ENCODE data around the gene PRR5L.

Gene PRR5L

GRCh38 chr11:36403661-36404060, 107.6 kb downstream of the PRR5L start:
- 0 out of 2 replicates have a peak, but pooled peaks cover 2% of the 10 kb centered on the region for H3K27me3 ChIP-seq (ENCODE audit: low read depth, low read length)
- H3K4me2 ChIP-seq (ENCODE audit: low read length), result no peak overlapping the region
- H3K79me2 ChIP-seq (ENCODE audit: low read length), result no peaks in the 10 kb centered on the region
- no peak overlapping the region for H3K9ac ChIP-seq (ENCODE audit: low read length)
- no peak overlapping the region for H2AFZ ChIP-seq (ENCODE audit: low read depth, low read length)
- H4K20me1 ChIP-seq (ENCODE audit: insufficient read depth, low read length), result no peaks in the 10 kb centered on the region
- no peak for TF ChIP-seq EZH2phosphoT487 (IDR thresholded peaks at IDR 0.05; ENCODE audit: low read depth)
- TF ChIP-seq CTCF (IDR thresholded peaks at IDR 0.05; ENCODE audit: low read depth, low read length), result no peak
- H3K9me3 ChIP-seq (ENCODE audit: insufficient read depth, low read length), result no peaks in the 10 kb centered on the region
- no peak overlapping the region for H3K27ac ChIP-seq (ENCODE audit: low read length)
- no peaks in the 10 kb centered on the region for H3K36me3 ChIP-seq (replicated peaks; ENCODE audit: low read depth, low read length)
- H3K4me3 ChIP-seq (ENCODE audit: low read length), result no peak overlapping the region
- H3K4me1 ChIP-seq (ENCODE audit: low read length), result peaks cover 19% of the 10 kb centered on the region

- Histone ChIP-seq H4K20me1 (ENCODE audit: insufficient read depth, low read length) (no peaks in the 10 kb centered on the region), H3K36me3 (replicated peaks; ENCODE audit: low read depth, low read length) (no peaks in the 10 kb centered on the region), H3K27me3 (ENCODE audit: low read depth, low read length) (0 out of 2 replicates have a peak, but pooled peaks cover 5% of the 10 kb centered on the region), H3K4me1 (ENCODE audit: low read length) (peaks cover 19% of the 10 kb centered on the region), H2AFZ (ENCODE audit: low read depth, low read length) (no peak overlapping the region), H3K79me2 (ENCODE audit: low read length) (no peaks in the 10 kb centered on the region), H3K4me2 (ENCODE audit: low read length) (no peak overlapping the region), H3K27ac (ENCODE audit: low read length) (no peak overlapping the region), H3K4me3 (ENCODE audit: low read length) (no peak overlapping the region), H3K9ac (ENCODE audit: low read length) (no peak overlapping the region), H3K9me3 (ENCODE audit: insufficient read depth, low read length) (no peaks in the 10 kb centered on the region)
- TF ChIP-seq EZH2phosphoT487 (IDR thresholded peaks at IDR 0.05; ENCODE audit: low read depth) (no peak), CTCF (IDR thresholded peaks at IDR 0.05; ENCODE audit: low read depth, low read length) (no peak)
These were observed 108.7 kb downstream of the PRR5L start for GRCh38 chr11:36404831-36405230.

- H3K4me1 ChIP-seq (ENCODE audit: low read length), result peaks cover 18% of the 10 kb centered on the region
- H3K9ac ChIP-seq (ENCODE audit: low read length), result no peak overlapping the region
- H3K27ac ChIP-seq (ENCODE audit: low read length), result no peak overlapping the region
- H3K36me3 ChIP-seq (replicated peaks; ENCODE audit: low read depth, low read length), result no peaks in the 10 kb centered on the region
- no peaks in the 10 kb centered on the region for H3K9me3 ChIP-seq (ENCODE audit: insufficient read depth, low read length)
- TF ChIP-seq EZH2phosphoT487 (IDR thresholded peaks at IDR 0.05; ENCODE audit: low read depth), result no peak
- TF ChIP-seq CTCF (IDR thresholded peaks at IDR 0.05; ENCODE audit: low read depth, low read length), result no peak
- H3K79me2 ChIP-seq (ENCODE audit: low read length), result no peaks in the 10 kb centered on the region
- no peak overlapping the region for H3K4me3 ChIP-seq (ENCODE audit: low read length)
- H4K20me1 ChIP-seq (ENCODE audit: insufficient read depth, low read length), result no peaks in the 10 kb centered on the region
- 0 out of 2 replicates have a peak, but pooled peaks cover 5% of the 10 kb centered on the region for H3K27me3 ChIP-seq (ENCODE audit: low read depth, low read length)
- no peak overlapping the region for H2AFZ ChIP-seq (ENCODE audit: low read depth, low read length)
- H3K4me2 ChIP-seq (ENCODE audit: low read length), result no peak overlapping the region
These were observed 109.7 kb downstream of the PRR5L start for GRCh38 chr11:36405585-36406367.

GRCh38 chr11:36407356-36407755, 111.3 kb downstream of the PRR5L start:
- H4K20me1 ChIP-seq (ENCODE audit: insufficient read depth, low read length), result no peaks in the 10 kb centered on the region
- H3K36me3 ChIP-seq (replicated peaks; ENCODE audit: low read depth, low read length), result no peaks in the 10 kb centered on the region
- no peaks in the 10 kb centered on the region for H3K9me3 ChIP-seq (ENCODE audit: insufficient read depth, low read length)
- H3K79me2 ChIP-seq (ENCODE audit: low read length), result no peaks in the 10 kb centered on the region
- H2AFZ ChIP-seq (ENCODE audit: low read depth, low read length), result no peak overlapping the region
- H3K9ac ChIP-seq (ENCODE audit: low read length), result no peak overlapping the region
- H3K4me2 ChIP-seq (ENCODE audit: low read length), result no peak overlapping the region
- no peak for TF ChIP-seq CTCF (IDR thresholded peaks at IDR 0.05; ENCODE audit: low read depth, low read length)
- TF ChIP-seq EZH2phosphoT487 (IDR thresholded peaks at IDR 0.05; ENCODE audit: low read depth), result no peak
- H3K4me3 ChIP-seq (ENCODE audit: low read length), result no peak overlapping the region
- no peak overlapping the region for H3K27ac ChIP-seq (ENCODE audit: low read length)
- 0 out of 2 replicates have a peak, but pooled peaks cover 5% of the 10 kb centered on the region for H3K27me3 ChIP-seq (ENCODE audit: low read depth, low read length)
- H3K4me1 ChIP-seq (ENCODE audit: low read length), result peaks cover 25% of the 10 kb centered on the region
